ENCODE data around the gene TCERG1. TPM values are rescaled to one million over a fixed set of nuclear protein-coding genes. Genes with fewer than 3 reads are reported as not detected.

Gene TCERG1
- total RNA-seq, 1 experiment from 2014 or later: 142 TPM

- CTCF ChIA-PET: no interaction called here
- DNase-seq (ENCODE audit: low spot score): no peak
- Histone ChIP-seq H3K4me3 (ENCODE audit: low read depth, low read length, poor library complexity, severe bottlenecking) (no peak overlapping the region), H3K27me3 (replicated peaks; ENCODE audit: insufficient read depth, low read depth, low read length, poor library complexity) (no peaks in the 10 kb centered on the region), H3K36me3 (ENCODE audit: insufficient read depth, low read length, poor library complexity, severe bottlenecking) (no peaks in the 10 kb centered on the region), H3K27ac (ENCODE audit: low read depth, low read length, poor library complexity, severe bottlenecking) (no peak overlapping the region), H3K4me1 (ENCODE audit: insufficient read depth, low read length, poor library complexity, severe bottlenecking) (no peaks in the 10 kb centered on the region), H3K9me3 (ENCODE audit: low read depth, low read length, poor library complexity, severe bottlenecking) (no peaks in the 10 kb centered on the region)
- no TSS peak for BruUV-seq (replicated peaks)
- POLR2A ChIA-PET (ENCODE audit: low non-redundant PET): no interaction called here
- TF ChIP-seq, protein P1, sequence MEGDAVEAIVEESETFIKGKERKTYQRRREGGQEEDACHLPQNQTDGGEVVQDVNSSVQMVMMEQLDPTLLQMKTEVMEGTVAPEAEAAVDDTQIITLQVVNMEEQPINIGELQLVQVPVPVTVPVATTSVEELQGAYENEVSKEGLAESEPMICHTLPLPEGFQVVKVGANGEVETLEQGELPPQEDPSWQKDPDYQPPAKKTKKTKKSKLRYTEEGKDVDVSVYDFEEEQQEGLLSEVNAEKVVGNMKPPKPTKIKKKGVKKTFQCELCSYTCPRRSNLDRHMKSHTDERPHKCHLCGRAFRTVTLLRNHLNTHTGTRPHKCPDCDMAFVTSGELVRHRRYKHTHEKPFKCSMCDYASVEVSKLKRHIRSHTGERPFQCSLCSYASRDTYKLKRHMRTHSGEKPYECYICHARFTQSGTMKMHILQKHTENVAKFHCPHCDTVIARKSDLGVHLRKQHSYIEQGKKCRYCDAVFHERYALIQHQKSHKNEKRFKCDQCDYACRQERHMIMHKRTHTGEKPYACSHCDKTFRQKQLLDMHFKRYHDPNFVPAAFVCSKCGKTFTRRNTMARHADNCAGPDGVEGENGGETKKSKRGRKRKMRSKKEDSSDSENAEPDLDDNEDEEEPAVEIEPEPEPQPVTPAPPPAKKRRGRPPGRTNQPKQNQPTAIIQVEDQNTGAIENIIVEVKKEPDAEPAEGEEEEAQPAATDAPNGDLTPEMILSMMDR (conservative IDR thresholded peaks at IDR 0.05; ENCODE audit: low read depth, low read length): no peak
- no peak for TF ChIP-seq EZH2 (IDR thresholded peaks at IDR 0.05; ENCODE audit: borderline replicate concordance, low read depth, low read length, poor library complexity, severe bottlenecking)
- intact Hi-C loops (cut with micrococcal nuclease; ENCODE audit: unreplicated experiment): no loop called here
Measured at GRCh38 chr5:146540414-146540813, 93.3 kb downstream of the TCERG1 start.

DNA sequence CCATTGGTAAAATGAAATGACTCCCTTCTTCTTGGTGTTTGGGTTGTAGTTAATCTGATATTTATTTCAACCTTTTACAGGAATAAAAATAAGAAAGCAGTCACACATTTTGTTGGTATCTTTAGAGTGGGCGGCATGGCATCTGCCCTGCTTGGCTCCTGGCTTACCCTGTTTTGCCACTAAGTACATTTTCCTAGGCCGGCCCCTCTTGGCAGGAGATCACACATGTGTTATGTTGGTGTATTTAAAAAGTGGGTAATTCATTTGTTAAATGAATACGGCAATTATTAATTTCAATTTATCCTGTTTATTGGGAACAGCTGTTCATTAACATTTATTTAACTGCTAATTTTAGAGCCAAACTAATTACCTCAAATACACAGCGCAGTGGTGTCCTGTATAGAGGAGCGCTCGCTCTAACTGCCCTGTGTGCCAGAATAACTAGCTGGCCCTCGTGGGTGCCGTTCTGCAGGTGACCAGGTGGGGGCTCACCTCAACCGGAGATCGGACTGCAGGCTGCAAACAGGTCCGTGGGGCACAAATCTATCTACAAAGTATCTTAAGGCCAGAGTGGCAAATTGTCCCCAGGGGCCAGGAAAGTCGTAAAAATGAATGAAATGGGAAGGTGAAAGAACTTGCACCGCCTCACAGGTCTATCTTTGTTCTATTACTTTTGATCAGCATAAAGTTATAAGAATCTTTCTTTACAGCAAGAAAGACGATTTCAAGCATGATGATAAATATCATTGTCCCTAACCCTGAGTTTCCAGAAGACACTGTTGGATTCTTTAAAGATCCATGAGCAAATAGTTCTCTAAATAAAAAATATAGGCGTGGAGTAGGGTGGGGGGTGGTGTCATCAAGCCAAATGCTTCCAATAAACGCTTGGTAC lies 95.1 kb downstream of the TCERG1 start:
- no peaks in the 10 kb centered on the region for H3K36me3 ChIP-seq (ENCODE audit: insufficient read depth, low read length, poor library complexity, severe bottlenecking)
- no peak overlapping the region for H3K27ac ChIP-seq (ENCODE audit: low read depth, low read length, poor library complexity, severe bottlenecking)
- H3K27me3 ChIP-seq (replicated peaks; ENCODE audit: insufficient read depth, low read depth, low read length, poor library complexity): no peaks in the 10 kb centered on the region
- H3K4me1 ChIP-seq (ENCODE audit: insufficient read depth, low read length, poor library complexity, severe bottlenecking): no peaks in the 10 kb centered on the region
- H3K9me3 ChIP-seq (ENCODE audit: low read depth, low read length, poor library complexity, severe bottlenecking): no peaks in the 10 kb centered on the region
- BruUV-seq (replicated peaks): no TSS peak
- ChIA-PET POLR2A (ENCODE audit: low non-redundant PET) (no interaction called here), CTCF (interaction anchor here (0.7 to 2.5 kb wide), 3 partner anchors 424 to 828 kb away, joined by 3 to 21 read pairs (median 9); no protein-coding TSS in a partner anchor)
- intact Hi-C loops (cut with micrococcal nuclease; ENCODE audit: unreplicated experiment): no loop called here
- TF ChIP-seq, protein P1 (conservative IDR thresholded peaks at IDR 0.05; ENCODE audit: low read depth, low read length): peak; percentile 80
- TF ChIP-seq EZH2 (IDR thresholded peaks at IDR 0.05; ENCODE audit: borderline replicate concordance, low read depth, low read length, poor library complexity, severe bottlenecking): no peak
- no peak overlapping the region for H3K4me3 ChIP-seq (ENCODE audit: low read depth, low read length, poor library complexity, severe bottlenecking)
- DNase-seq (ENCODE audit: low spot score): peak; percentile 64

DNA sequence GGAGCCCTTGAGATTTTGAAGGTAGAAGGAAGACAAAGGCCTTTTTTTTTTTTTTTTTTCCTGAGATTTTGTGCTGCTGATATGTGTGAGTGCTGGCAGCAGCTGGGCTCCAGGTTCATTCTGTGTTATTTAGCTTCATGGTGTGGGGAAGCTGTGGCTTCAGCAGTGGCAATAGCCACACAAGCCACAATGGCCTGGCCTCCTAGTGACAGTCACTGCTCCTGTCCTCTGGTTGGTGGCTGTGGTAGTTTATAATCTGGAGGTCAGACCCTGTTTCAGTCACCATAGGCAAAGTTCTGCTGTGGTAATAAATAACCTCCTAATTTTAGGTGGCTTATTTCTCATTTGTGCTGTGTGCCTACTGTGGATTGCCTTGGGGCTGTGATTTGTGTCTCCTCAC lies 97.1 kb downstream of the TCERG1 start:
- intact Hi-C loops (cut with micrococcal nuclease; ENCODE audit: unreplicated experiment): no loop called here
- Histone ChIP-seq H3K4me3 (ENCODE audit: low read depth, low read length, poor library complexity, severe bottlenecking) (no peak overlapping the region), H3K4me1 (ENCODE audit: insufficient read depth, low read length, poor library complexity, severe bottlenecking) (no peaks in the 10 kb centered on the region), H3K36me3 (ENCODE audit: insufficient read depth, low read length, poor library complexity, severe bottlenecking) (no peaks in the 10 kb centered on the region), H3K27ac (ENCODE audit: low read depth, low read length, poor library complexity, severe bottlenecking) (no peak overlapping the region), H3K9me3 (ENCODE audit: low read depth, low read length, poor library complexity, severe bottlenecking) (no peaks in the 10 kb centered on the region), H3K27me3 (replicated peaks; ENCODE audit: insufficient read depth, low read depth, low read length, poor library complexity) (peaks cover 11% of the 10 kb centered on the region)
- BruUV-seq (replicated peaks): no TSS peak
- TF ChIP-seq, protein P1 (conservative IDR thresholded peaks at IDR 0.05; ENCODE audit: low read depth, low read length): no peak
- TF ChIP-seq EZH2 (IDR thresholded peaks at IDR 0.05; ENCODE audit: borderline replicate concordance, low read depth, low read length, poor library complexity, severe bottlenecking): no peak
- DNase-seq (ENCODE audit: low spot score): no peak
- ChIA-PET POLR2A (ENCODE audit: low non-redundant PET) (no interaction called here), CTCF (no interaction called here)
